Renal cortex interstitium (tissue), 11 donors: ENCODE results near the gene CCDC171. TPM values are rescaled to one million over a fixed set of nuclear protein-coding genes. Genes with fewer than 3 reads are reported as not detected.

ENCODE experiments used
- DNase-seq, 11 donors: peaks; one replicate each; pipeline ENCODE4 v3.0.0-alpha.2; 2013; ENCODE audit warnings: low read depth in 9 of 11, low spot score in 4 of 11; ENCODE audit errors: extremely low read depth in 1 of 11
- polyA plus RNA-seq, 3 donors: library from polyadenylated mRNA; unstranded; fragments of 120-200 nt; gene quantifications; one replicate each; pipeline ENCODE4 v1.2.1, GENCODE V29; 2013; ENCODE audit not compliant: insufficient read length in 3 of 3

CCDC171 gene
- polyA plus RNA-seq, 3 donors, result 5.1 to 7.0 (median 6.0) TPM

DNA sequence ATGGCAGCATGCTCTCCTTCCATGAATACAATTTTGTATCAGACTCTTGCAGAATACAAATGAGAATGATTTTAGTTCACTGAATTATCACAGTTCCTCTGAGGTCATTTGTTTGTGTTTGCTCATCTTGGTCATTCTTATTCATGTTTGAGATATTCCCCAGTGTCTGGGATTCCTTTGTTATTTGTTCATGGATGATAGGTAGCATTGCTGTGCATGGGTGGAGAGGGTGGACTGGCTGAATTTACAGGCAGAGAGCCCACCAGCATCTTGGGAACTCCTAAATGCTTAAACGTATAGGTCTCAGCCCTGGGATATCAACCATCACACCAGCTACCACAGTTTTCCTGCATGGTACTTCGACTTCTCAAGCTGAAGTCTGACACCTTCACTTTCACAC is 459.8 kb downstream of the CCDC171 start:
- DNase-seq, result no peak

DNA sequence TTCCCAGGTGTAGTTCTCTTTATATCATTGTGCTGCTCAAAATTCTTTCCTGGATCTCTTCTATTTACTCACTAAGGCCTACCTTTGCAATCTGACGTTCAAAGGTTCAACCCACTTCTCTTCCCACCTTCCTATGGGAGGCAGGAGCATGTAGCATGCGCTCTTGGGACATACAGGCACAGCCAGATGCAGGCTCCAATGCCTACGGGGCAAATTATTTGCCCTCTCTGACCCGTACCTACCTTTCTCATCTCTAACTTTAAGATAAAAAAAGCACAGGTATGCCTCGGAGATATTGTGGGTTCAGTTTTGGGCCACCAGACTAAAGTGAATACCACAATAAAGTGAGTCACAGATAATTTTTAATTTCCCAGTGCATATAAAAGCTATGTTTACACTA is 460.5 kb downstream of the CCDC171 start:
- DNase-seq, result no peak

DNA sequence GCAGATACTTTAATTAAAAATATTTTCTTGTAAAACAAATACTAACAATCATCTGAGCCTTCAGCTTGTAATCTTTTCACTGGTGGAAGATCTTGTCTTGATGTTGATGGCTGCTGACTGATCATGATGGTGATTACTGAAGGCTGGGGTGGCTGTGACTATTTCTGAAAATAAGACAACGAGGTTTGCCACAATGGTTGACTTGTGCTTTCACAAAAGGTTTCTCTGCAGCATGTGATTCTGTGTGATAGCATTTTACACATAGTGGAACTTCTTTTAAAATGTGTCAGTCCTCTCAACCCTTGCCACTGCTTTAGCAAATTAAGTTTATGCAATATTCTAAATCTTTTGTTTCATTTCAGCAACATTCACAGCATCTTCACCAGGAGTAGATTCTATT is 461.0 kb downstream of the CCDC171 start:
- no peak for DNase-seq

DNA sequence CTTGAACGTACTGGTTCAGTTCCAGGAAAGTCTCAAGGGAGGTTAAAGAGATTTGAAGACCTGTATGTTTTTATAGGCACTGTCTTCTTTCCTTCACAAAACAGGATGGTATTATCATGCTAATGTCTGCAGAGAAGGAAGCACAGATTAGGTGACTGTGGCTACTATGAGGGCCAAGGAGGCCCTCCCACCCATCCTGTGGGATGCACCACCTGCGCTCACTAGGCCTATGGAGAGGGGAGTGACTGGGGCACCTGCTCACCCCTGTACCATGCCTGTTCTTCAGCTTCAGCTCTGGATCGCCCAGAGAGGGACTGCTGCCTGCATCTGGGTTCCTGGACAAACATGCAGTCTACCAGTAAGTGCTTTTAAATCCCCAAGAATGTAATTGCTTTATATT is 469.4 kb downstream of the CCDC171 start:
- no peak for DNase-seq

DNA sequence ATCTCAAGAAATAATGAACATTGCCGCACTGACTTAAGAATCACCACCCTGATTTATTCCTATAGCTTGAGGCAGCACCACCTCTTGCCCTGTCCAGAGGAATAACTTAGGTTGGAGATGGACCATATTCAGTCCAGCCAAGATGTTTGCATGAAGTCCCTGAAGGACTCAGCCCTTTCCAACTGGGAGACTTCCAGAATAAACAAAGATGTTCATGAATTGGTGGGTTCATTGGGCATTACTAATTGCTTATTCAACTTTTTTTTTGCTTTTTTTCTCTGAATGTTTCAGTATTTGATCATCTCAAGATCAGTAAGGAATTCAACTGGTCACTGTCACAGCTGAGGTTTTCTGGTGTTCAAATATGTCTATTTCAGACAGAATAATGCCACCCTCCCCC is 470.6 kb downstream of the CCDC171 start:
- DNase-seq, result no peak

Other genes starting within 250 kb of the CCDC171 start
- 1 to 10 TPM; 6.6 to 9.0 (median 7.5) TPM for gene TTC39B, start 245.8 kb upstream of the CCDC171 start, polyA plus RNA-seq
- gene SNAPC3, start 130.2 kb upstream of the CCDC171 start, polyA plus RNA-seq, result 10 to 100 TPM; 39.1 to 52.1 (median 45.2) TPM
- 100 to 1,000 TPM; 183 to 247 (median 197) TPM for gene PSIP1, start 42.1 kb upstream of the CCDC171 start, polyA plus RNA-seq